ENCODE measurements around the gene PPIP5K2. TPM values are rescaled to one million over a fixed set of nuclear protein-coding genes. Genes with fewer than 3 reads are reported as not detected.

Gene PPIP5K2
- total and polyA plus RNA-seq, 7 experiments from 2014 or later: 19.2 to 77.4 (median 62.5) TPM

- DNase-seq (no peak), ATAC-seq (no peak)
- no peaks in the 10 kb centered on the region for H3K27me3 ChIP-seq (ENCODE audit: control insufficient read depth in 2 of 2, insufficient read depth in 2 of 2, low read length in 2 of 2)
- H3K36me3 Mint-ChIP-seq: peaks cover 17 to 78% (median 73%) of the 10 kb centered on the region in 5 donors
- peaks cover 0 to 5% (median 0%) of the 10 kb centered on the region in 3 experiments for H3K9me3 ChIP-seq (ENCODE audit: control insufficient read depth in 2 of 3, low read length in 3 of 3)
- ChIA-PET POLR2A (no interaction called here), CTCF (no interaction called here)
- H3K27me3 Mint-ChIP-seq: no peaks in the 10 kb centered on the region
- H3K4me3 ChIP-seq (ENCODE audit: low read length): no peak overlapping the region
- H3K27ac ChIP-seq (ENCODE audit: low read depth, low read length): no peak overlapping the region
- H3K36me3 ChIP-seq (ENCODE audit: control insufficient read depth in 2 of 3, insufficient read depth in 3 of 3, low read length in 3 of 3): peaks cover 0 to 25% (median 5%) of the 10 kb centered on the region in 3 experiments
- no peak overlapping the region for H3K4me3 Mint-ChIP-seq
- intact Hi-C loops (cut with micrococcal nuclease): no loop called here
- H3K9me3 Mint-ChIP-seq: peaks cover 0 to 13% (median 7%) of the 10 kb centered on the region in 11 donors
- no peaks in the 10 kb centered on the region for H3K4me1 Mint-ChIP-seq
- H3K27ac Mint-ChIP-seq: no peak overlapping the region
- no peaks in the 10 kb centered on the region for H3K4me1 ChIP-seq (ENCODE audit: control insufficient read depth in 2 of 2, insufficient read depth in 2 of 2, low read length in 2 of 2)
Observed at GRCh38 chr5:103090791-103091190, 29.3 kb upstream of the PPIP5K2 start.

- ChIA-PET CTCF (no interaction called here), POLR2A (no interaction called here)
- Histone ChIP-seq H3K4me3 (ENCODE audit: low read length) (no peak overlapping the region), H3K27me3 (ENCODE audit: control insufficient read depth in 2 of 2, insufficient read depth in 2 of 2, low read length in 2 of 2) (no peaks in the 10 kb centered on the region), H3K36me3 (ENCODE audit: control insufficient read depth in 2 of 3, insufficient read depth in 3 of 3, low read length in 3 of 3) (peaks cover 0 to 7% (median 0%) of the 10 kb centered on the region in 3 experiments), H3K4me1 (ENCODE audit: control insufficient read depth in 2 of 2, insufficient read depth in 2 of 2, low read length in 2 of 2) (no peaks in the 10 kb centered on the region), H3K27ac (ENCODE audit: low read depth, low read length) (no peak overlapping the region), H3K9me3 (ENCODE audit: control insufficient read depth in 2 of 3, low read length in 3 of 3) (no peaks in the 10 kb centered on the region)
- DNase-seq (no peak), ATAC-seq (no peak)
- no peak overlapping the region for H3K27ac Mint-ChIP-seq
- H3K9me3 Mint-ChIP-seq: peaks cover 0 to 5% (median 0%) of the 10 kb centered on the region in 11 donors
- H3K4me3 Mint-ChIP-seq: no peak overlapping the region
- H3K4me1 Mint-ChIP-seq: no peaks in the 10 kb centered on the region
- peaks cover 9 to 75% (median 69%) of the 10 kb centered on the region in 5 donors for H3K36me3 Mint-ChIP-seq
- intact Hi-C loops (cut with micrococcal nuclease): no loop called here
- no peaks in the 10 kb centered on the region for H3K27me3 Mint-ChIP-seq
Observed at GRCh38 chr5:103092676-103093075, 27.4 kb upstream of the PPIP5K2 start.

GRCh38 chr5:103093727-103094126, 26.4 kb upstream of the PPIP5K2 start:
- no peak for ATAC-seq
- Mint-ChIP-seq H3K4me3 (no peak overlapping the region), H3K27ac (no peak overlapping the region), H3K4me1 (no peaks in the 10 kb centered on the region), H3K27me3 (no peaks in the 10 kb centered on the region), H3K36me3 (peaks cover 9 to 72% (median 64%) of the 10 kb centered on the region in 5 donors), H3K9me3 (peaks cover 0 to 5% (median 0%) of the 10 kb centered on the region in 11 donors)
- ChIA-PET POLR2A (no interaction called here), CTCF (no interaction called here)
- intact Hi-C loops (cut with micrococcal nuclease): no loop called here
- DNase-seq: no peak
- H3K4me1 ChIP-seq (ENCODE audit: control insufficient read depth in 2 of 2, insufficient read depth in 2 of 2, low read length in 2 of 2): no peaks in the 10 kb centered on the region
- no peak overlapping the region for H3K4me3 ChIP-seq (ENCODE audit: low read length)
- no peak overlapping the region for H3K27ac ChIP-seq (ENCODE audit: low read depth, low read length)
- no peaks in the 10 kb centered on the region for H3K27me3 ChIP-seq (ENCODE audit: control insufficient read depth in 2 of 2, insufficient read depth in 2 of 2, low read length in 2 of 2)
- peaks cover 0 to 4% (median 0%) of the 10 kb centered on the region in 3 experiments for H3K36me3 ChIP-seq (ENCODE audit: control insufficient read depth in 2 of 3, insufficient read depth in 3 of 3, low read length in 3 of 3)
- no peaks in the 10 kb centered on the region for H3K9me3 ChIP-seq (ENCODE audit: control insufficient read depth in 2 of 3, low read length in 3 of 3)

- peaks cover 0 to 4% (median 0%) of the 10 kb centered on the region in 3 experiments for H3K36me3 ChIP-seq (ENCODE audit: control insufficient read depth in 2 of 3, insufficient read depth in 3 of 3, low read length in 3 of 3)
- H3K9me3 ChIP-seq (ENCODE audit: control insufficient read depth in 2 of 3, low read length in 3 of 3): no peaks in the 10 kb centered on the region
- no peaks in the 10 kb centered on the region for H3K4me1 Mint-ChIP-seq
- ChIA-PET CTCF (no interaction called here), POLR2A (no interaction called here)
- peaks cover 0 to 5% (median 0%) of the 10 kb centered on the region in 11 donors for H3K9me3 Mint-ChIP-seq
- no peaks in the 10 kb centered on the region for H3K4me1 ChIP-seq (ENCODE audit: control insufficient read depth in 2 of 2, insufficient read depth in 2 of 2, low read length in 2 of 2)
- H3K27ac Mint-ChIP-seq: peak overlapping the region in 1 of 9 donors; percentile 56
- no peak for DNase-seq
- intact Hi-C loops (cut with micrococcal nuclease): no loop called here
- no peak overlapping the region for H3K4me3 ChIP-seq (ENCODE audit: low read length)
- H3K27me3 ChIP-seq (ENCODE audit: control insufficient read depth in 2 of 2, insufficient read depth in 2 of 2, low read length in 2 of 2): no peaks in the 10 kb centered on the region
- H3K27ac ChIP-seq (ENCODE audit: low read depth, low read length): no peak overlapping the region
- H3K4me3 Mint-ChIP-seq: no peak overlapping the region
- no peak for ATAC-seq
- H3K27me3 Mint-ChIP-seq: no peaks in the 10 kb centered on the region
- H3K36me3 Mint-ChIP-seq: peaks cover 9 to 65% (median 61%) of the 10 kb centered on the region in 5 donors
Observed at GRCh38 chr5:103094737-103095136, 25.4 kb upstream of the PPIP5K2 start.

- Mint-ChIP-seq H3K9me3 (no peaks in the 10 kb centered on the region), H3K27me3 (no peaks in the 10 kb centered on the region), H3K27ac (no peak overlapping the region), H3K4me1 (peaks cover 0 to 2% (median 0%) of the 10 kb centered on the region in 7 donors), H3K36me3 (peaks cover 9 to 58% (median 44%) of the 10 kb centered on the region in 5 donors), H3K4me3 (no peak overlapping the region)
- H3K27me3 ChIP-seq (ENCODE audit: control insufficient read depth in 2 of 2, insufficient read depth in 2 of 2, low read length in 2 of 2): no peaks in the 10 kb centered on the region
- DNase-seq (no peak), ATAC-seq (no peak)
- H3K4me3 ChIP-seq (ENCODE audit: low read length): no peak overlapping the region
- H3K4me1 ChIP-seq (ENCODE audit: control insufficient read depth in 2 of 2, insufficient read depth in 2 of 2, low read length in 2 of 2): no peaks in the 10 kb centered on the region
- no peaks in the 10 kb centered on the region for H3K9me3 ChIP-seq (ENCODE audit: control insufficient read depth in 2 of 3, low read length in 3 of 3)
- intact Hi-C loops (cut with micrococcal nuclease): no loop called here
- CTCF ChIA-PET: no interaction called here
- POLR2A ChIA-PET: interaction anchor here (1.7 kb wide), 1 partner anchor 21 kb away, joined by 5 read pairs; the partner anchor contains the start of genes GIN1 and PPIP5K2
- H3K27ac ChIP-seq (ENCODE audit: low read depth, low read length): no peak overlapping the region
- peaks cover 0 to 4% (median 0%) of the 10 kb centered on the region in 3 experiments for H3K36me3 ChIP-seq (ENCODE audit: control insufficient read depth in 2 of 3, insufficient read depth in 3 of 3, low read length in 3 of 3)
Observed at GRCh38 chr5:103098993-103099392, 21.1 kb upstream of the PPIP5K2 start.

GRCh38 chr5:103101079-103101750, 18.9 kb upstream of the PPIP5K2 start:
- Histone ChIP-seq H3K27ac (ENCODE audit: low read depth, low read length) (no peak overlapping the region), H3K36me3 (ENCODE audit: control insufficient read depth in 2 of 3, insufficient read depth in 3 of 3, low read length in 3 of 3) (peaks cover 0 to 7% (median 4%) of the 10 kb centered on the region in 3 experiments), H3K4me3 (ENCODE audit: low read length) (no peak overlapping the region), H3K4me1 (ENCODE audit: control insufficient read depth in 2 of 2, insufficient read depth in 2 of 2, low read length in 2 of 2) (no peaks in the 10 kb centered on the region), H3K27me3 (ENCODE audit: control insufficient read depth in 2 of 2, insufficient read depth in 2 of 2, low read length in 2 of 2) (no peaks in the 10 kb centered on the region), H3K9me3 (ENCODE audit: control insufficient read depth in 2 of 3, low read length in 3 of 3) (no peaks in the 10 kb centered on the region)
- H3K9me3 Mint-ChIP-seq: no peaks in the 10 kb centered on the region
- POLR2A ChIA-PET: no interaction called here
- H3K27ac Mint-ChIP-seq: peak overlapping the region in 1 of 9 donors; percentile 62
- intact Hi-C loops (cut with micrococcal nuclease): no loop called here
- DNase-seq (no peak), ATAC-seq (no peak)
- peaks cover 0 to 2% (median 0%) of the 10 kb centered on the region in 7 donors for H3K4me1 Mint-ChIP-seq
- no peaks in the 10 kb centered on the region for H3K27me3 Mint-ChIP-seq
- CTCF ChIA-PET: no interaction called here
- H3K36me3 Mint-ChIP-seq: peaks cover 9 to 49% (median 32%) of the 10 kb centered on the region in 5 donors
- no peak overlapping the region for H3K4me3 Mint-ChIP-seq

GRCh38 chr5:103102234-103102633, 17.9 kb upstream of the PPIP5K2 start:
- H3K27ac Mint-ChIP-seq: no peak overlapping the region
- ChIA-PET POLR2A (interaction anchor here (0.8 kb wide), 1 partner anchor 27 kb away, joined by 3 read pairs; no protein-coding TSS in a partner anchor), CTCF (no interaction called here)
- H3K4me3 Mint-ChIP-seq: no peak overlapping the region
- Histone ChIP-seq H3K27ac (ENCODE audit: low read depth, low read length) (no peak overlapping the region), H3K9me3 (ENCODE audit: control insufficient read depth in 2 of 3, low read length in 3 of 3) (no peaks in the 10 kb centered on the region), H3K4me1 (ENCODE audit: control insufficient read depth in 2 of 2, insufficient read depth in 2 of 2, low read length in 2 of 2) (no peaks in the 10 kb centered on the region), H3K4me3 (ENCODE audit: low read length) (no peak overlapping the region), H3K36me3 (ENCODE audit: control insufficient read depth in 2 of 3, insufficient read depth in 3 of 3, low read length in 3 of 3) (peaks cover 0 to 8% (median 4%) of the 10 kb centered on the region in 3 experiments), H3K27me3 (ENCODE audit: control insufficient read depth in 2 of 2, insufficient read depth in 2 of 2, low read length in 2 of 2) (no peaks in the 10 kb centered on the region)
- no peaks in the 10 kb centered on the region for H3K27me3 Mint-ChIP-seq
- intact Hi-C loops (cut with micrococcal nuclease): no loop called here
- DNase-seq (no peak), ATAC-seq (no peak)
- H3K36me3 Mint-ChIP-seq: peaks cover 9 to 45% (median 30%) of the 10 kb centered on the region in 5 donors
- no peaks in the 10 kb centered on the region for H3K9me3 Mint-ChIP-seq
- H3K4me1 Mint-ChIP-seq: peaks cover 0 to 2% (median 0%) of the 10 kb centered on the region in 7 donors
